Endometrial microvascular endothelial cells (primary cell): Measurements from ENCODE around the gene DHRS13. TPM values are rescaled to one million over a fixed set of nuclear protein-coding genes. Genes with fewer than 3 reads are reported as not detected.
"Not testable (repeated sequence)": the region's sequence is repeated elsewhere in the genome, so short reads cannot be mapped to it uniquely, and the experiment has no call there.

Source experiments
- in situ Hi-C: cut with HindIII; loops from 2 replicates; pipeline ENCODE4 v1.10.0; 2017; ENCODE audit warnings: low sequenced_read_pairs, low pct_unique_long_range_greater_than_20kb; ENCODE audit errors: inconsistent ontology term
- total RNA-seq: library from RNA; depleted of rRNA; stranded (reverse); fragments of >200 nt; gene quantifications from one replicate; pipeline ENCODE4 v1.2.3, GENCODE V29; 2015; ENCODE audit errors: inconsistent ontology term

The DHRS13 gene
- total RNA-seq, 1 donor from 2014 or later, result 11.3 TPM

DNA sequence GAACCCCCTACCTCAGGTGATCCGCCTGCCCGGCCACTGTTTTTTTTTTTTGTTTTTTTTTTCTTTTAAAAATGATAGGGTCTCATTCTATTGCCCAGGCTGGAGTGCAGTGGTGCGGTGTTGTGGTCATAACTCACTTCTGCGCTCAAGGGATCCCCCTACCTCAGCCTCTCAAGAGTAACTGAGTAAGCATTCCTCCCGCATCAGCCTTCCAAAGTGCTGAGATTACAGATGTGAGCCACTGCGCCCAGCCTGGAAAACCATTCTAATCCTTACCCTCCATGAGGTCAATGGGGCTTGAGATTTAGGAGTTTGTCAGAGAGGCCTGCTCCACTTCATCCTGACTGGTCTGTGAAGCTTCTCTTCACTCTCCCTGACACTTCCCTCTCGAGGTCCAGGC lies 35.6 kb downstream of the DHRS13 start:
- in situ Hi-C loops, result no loop called here

DNA sequence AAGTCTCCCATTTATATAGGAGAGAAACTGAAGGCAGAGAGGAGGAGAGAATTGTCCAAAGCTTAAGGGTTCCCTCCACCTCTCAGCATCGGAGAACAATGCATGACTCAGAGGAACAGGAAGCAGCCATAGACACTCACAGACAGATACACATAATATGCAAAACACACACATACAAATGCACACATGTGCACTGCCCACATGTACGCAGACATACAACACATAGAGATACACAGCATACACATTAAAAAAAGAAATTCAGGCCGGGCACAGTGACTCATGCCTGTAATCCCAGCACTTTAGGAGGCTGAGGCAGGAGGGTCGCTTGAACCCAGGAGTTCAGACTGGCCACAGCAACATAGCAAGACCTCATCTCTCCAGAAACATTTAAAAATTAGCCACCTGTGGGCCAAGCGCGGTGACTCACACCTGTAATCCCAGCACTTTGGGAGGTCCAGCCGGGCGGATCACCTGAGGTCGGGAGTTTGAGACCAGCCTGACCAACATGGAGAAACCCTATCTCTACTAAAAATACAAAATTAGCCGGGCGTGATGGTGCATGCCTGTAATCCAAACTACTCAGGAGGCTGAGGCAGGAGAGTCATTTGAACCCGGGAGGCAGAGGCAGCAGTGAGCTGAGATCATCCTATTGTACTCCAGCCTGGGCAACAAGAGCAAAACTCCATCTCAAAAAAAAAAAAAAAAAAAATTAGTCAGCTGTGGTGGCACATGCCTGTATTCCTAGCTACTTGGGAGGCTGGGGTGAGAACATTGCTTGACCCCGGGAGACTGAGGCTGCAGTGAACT lies 36.7 kb downstream of the DHRS13 start:
- in situ Hi-C loops, result no loop called here

DNA sequence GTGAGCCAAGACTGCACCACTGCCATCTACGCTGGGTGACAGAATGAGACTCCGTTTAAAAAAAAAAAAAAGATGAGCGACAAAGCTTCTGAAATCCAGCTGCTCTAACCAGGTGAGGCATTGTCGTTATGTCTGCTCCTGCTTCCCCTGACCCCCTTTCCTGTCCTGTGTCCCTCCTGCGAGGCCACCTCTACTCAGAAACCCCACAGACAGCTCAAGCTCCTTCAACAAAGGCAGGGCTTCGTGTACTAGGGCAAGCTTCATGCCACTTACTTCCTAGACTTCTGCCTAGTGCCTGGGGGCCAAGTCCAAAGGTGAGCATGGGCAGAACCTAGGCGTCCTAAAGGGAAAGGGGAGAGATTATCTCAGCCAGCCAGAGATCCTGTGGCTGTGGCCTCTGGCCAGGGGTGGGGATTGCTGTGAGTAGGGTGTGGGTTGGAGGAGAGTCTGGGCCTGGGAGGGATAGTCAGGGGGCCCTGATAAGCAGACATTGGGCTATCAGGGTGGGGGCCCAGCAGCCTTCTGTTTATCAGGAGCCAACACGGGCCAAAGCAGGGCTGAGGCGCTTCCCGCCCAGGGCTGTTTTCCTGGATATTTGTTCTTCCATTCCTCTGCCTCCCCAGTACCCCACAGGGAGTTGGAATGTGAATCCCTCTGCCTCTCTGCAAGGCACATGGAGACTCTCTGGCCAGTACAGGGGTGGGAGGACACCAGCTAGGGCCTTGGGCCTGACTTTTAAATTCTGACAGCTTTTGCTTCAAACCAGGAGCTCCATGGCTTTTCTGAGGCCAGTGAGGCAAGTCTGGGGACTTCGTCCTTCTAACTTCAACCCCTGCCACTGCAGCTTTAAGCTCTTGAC lies 37.7 kb downstream of the DHRS13 start:
- in situ Hi-C loops, result no loop called here

GRCh38 chr17:28863953-28864352 lies 38.9 kb downstream of the DHRS13 start:
- in situ Hi-C loops, result no loop called here

- in situ Hi-C loops, result no loop called here
Observed at GRCh38 chr17:28862561-28862960, 40.3 kb downstream of the DHRS13 start.

GRCh38 chr17:28861393-28862203 lies 41.3 kb downstream of the DHRS13 start:
- in situ Hi-C loops, result no loop called here

- in situ Hi-C loops, result no loop called here
Observed at GRCh38 chr17:28860363-28860808, 42.5 kb downstream of the DHRS13 start.

- in situ Hi-C loops, result no loop called here
Observed at GRCh38 chr17:28858801-28859355, 44.0 kb downstream of the DHRS13 start.

GRCh38 chr17:28857905-28858800 lies 44.7 kb downstream of the DHRS13 start:
- in situ Hi-C loops, result no loop called here

GRCh38 chr17:28856028-28856574 lies 46.8 kb downstream of the DHRS13 start:
- in situ Hi-C loops, result no loop called here

- in situ Hi-C loops, result no loop called here
Observed at GRCh38 chr17:28855336-28855679, 47.6 kb downstream of the DHRS13 start.

- in situ Hi-C loops, result no loop called here
Observed at GRCh38 chr17:28854457-28855335, 48.2 kb downstream of the DHRS13 start, which contains the start of gene ERAL1. ERAL1 (plus strand) TSS chr17:28855016; CDS start chr17:28855035, 19 bp downstream.

GRCh38 chr17:28853295-28853694 lies 49.6 kb downstream of the DHRS13 start:
- in situ Hi-C loops, result no loop called here

DNA sequence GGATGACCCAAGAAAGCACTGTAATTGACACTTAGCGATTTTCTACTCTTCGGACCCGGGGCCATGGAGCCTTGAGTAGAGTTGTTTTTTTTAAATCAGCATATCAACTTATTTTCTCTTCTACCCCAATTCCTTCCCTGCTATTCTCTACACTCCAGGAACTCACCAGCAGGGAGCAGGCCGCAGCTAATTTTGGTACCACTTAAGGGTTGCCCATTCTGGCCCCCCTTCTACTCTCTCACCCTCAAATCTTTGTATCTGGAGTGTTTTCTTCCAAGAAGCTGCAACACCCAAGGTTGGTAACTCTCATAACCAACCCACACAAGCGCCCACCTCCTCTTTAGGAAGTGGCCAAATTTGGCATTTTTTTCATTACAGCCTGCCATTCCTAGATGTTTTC lies 53.6 kb downstream of the DHRS13 start:
- in situ Hi-C loops, result no loop called here

GRCh38 chr17:28848667-28849066 lies 54.2 kb downstream of the DHRS13 start:
- in situ Hi-C loops, result not testable (repeated sequence)
